HG03103 (cell line): Measurements from ENCODE around the gene DSCAM.

Experiments
- ATAC-seq: cut with Tn5 transposase; IDR thresholded peaks from one replicate; pipeline ENCODE4 v1.9.1; 2021; ENCODE audit warnings: low read depth; ENCODE audit not compliant: unreplicated experiment

The DSCAM gene

GRCh38 chr21:40567501-40567900 is 279.5 kb downstream of the DSCAM start:
- ATAC-seq, result no peak

DNA sequence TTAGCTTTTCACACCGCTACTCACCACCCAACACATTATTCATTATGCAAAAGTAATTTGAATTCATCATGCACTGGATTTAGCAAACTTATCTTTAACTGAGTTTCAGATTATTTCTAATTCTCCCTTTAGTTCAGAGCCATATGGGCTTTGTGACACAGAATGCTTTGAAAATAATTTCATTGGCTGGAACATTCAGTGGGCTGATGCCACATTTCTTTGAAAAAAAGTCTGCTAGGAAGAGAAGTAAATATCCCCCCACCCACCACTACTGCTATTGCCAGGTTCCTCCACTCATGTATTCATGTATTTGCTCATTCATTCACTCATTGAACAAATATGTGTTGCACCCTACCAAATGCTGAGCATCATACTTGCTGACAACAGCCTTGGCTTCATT is 280.5 kb downstream of the DSCAM start:
- no peak for ATAC-seq

GRCh38 chr21:40564318-40564717 is 282.6 kb downstream of the DSCAM start:
- no peak for ATAC-seq

DNA sequence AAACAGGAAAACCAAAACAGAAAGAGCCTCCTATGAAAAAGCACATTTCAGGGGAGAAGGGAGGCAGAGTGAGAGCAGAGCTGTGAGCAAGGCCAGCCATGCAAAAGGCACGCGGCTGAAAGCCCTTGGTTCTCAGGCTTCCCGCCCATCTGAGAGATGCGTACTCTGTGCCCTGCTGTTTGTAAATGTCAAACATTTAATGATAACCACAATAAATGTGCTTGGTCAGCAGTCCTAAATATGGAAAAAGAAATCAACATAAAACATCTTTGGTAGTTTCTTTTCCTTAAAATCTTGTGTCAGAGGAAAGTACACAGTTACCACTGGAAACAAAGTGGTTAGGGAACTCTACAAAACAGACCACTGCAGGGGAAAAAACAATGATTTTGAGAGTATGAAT is 283.1 kb downstream of the DSCAM start:
- no peak for ATAC-seq

GRCh38 chr21:40562242-40563002 is 284.5 kb downstream of the DSCAM start:
- ATAC-seq, result no peak

- ATAC-seq, result no peak
Observed at GRCh38 chr21:40556442-40556968, 290.5 kb downstream of the DSCAM start.

- ATAC-seq, result no peak
Observed at GRCh38 chr21:40555021-40555528, 291.9 kb downstream of the DSCAM start.

DNA sequence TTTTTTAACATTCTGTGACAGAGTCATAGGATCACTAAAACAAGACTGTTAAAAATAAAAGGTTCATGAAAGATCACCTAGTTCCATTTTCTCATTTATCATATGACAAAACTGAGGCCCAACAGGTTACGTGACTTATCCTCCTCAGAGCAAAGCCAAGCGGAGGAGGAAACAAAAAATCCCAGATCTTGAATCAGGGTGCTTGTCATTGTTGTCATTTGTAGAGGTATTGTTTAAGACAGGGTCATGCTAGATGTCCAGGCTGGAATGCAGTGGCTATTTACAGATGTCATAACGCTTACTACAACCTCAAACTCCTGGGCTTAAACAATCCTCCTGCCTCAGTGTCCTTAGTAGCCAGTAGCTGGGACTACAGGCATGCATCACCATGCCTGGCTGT is 293.2 kb downstream of the DSCAM start:
- ATAC-seq, result no peak

GRCh38 chr21:40547906-40548513 is 298.9 kb downstream of the DSCAM start:
- no peak for ATAC-seq

DNA sequence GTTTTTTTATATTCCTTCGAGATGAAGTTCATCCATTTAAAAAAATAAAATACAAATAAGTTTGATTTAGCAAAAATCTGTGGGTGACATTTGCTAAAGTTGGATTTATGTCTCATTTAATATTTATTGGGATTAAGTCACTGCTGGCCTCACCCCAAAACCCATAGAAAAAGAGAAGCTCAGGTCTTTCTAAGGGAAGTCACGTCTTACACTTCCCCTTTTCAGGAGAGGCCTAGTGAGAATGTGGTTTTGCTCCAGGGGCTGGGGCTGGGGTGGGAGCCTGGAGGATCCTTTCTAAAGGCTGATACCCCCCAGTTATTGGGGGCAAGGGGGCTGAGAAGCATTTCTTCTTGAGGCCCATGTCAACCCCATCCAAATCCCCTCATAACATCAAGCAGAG is 300.3 kb downstream of the DSCAM start:
- ATAC-seq, result no peak

DNA sequence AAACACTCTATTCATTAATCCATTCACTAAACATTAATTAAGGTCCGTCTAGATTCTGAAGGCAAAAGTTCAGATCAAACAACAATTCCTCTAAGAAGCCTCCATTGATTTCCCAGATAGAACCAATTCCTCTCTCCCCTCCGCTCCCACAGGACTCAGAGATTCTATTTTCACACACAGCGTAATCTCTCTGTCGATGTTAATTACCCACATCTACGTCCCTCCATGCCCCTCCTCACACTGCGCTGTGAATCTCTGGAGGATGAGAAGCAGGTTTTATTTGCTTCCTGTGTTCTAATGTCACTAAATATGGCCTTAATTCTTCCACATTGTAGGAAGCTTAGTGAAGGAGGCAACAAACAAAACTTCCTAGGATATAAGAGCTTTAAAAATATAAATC is 306.7 kb downstream of the DSCAM start:
- no peak for ATAC-seq

DNA sequence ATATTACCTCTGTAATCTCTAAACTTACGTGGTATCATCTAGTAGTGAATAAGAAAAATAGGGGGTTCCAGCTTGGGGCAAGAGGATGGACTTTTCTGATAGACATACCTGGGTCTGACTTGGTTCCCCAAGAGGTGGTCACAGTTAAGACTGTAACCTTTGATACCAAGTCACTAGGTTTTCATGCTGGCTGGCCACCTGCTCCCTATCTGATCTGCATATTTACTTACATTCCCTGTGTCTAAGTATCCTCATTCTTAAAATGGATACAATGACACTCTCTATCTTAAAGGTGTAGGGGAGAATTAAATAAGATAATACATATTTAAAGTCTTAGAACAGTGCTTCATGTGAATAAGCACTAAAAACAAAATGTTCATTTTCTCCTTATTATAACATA is 312.1 kb downstream of the DSCAM start:
- ATAC-seq, result no peak

GRCh38 chr21:40531431-40532110 is 315.4 kb downstream of the DSCAM start:
- no peak for ATAC-seq

DNA sequence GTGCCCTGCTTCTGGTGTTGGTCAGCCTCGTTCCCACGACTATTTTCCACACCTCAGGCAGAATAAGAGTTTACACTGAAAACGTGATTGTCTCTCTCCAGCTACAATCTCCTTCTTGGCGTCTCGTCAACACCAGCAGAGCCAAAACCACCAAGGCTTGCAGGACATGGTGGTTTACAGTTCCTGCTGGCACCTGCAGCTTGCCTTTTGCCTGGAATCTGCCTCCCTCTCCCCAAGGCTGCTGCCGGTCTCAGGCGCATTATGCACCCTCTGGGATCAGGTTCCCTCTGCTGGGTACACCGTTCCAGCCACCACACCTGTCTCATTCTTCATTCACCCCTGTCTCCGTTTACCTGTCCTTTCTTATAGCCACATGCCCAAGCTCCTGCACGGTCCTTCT is 315.9 kb downstream of the DSCAM start:
- ATAC-seq, result no peak

DNA sequence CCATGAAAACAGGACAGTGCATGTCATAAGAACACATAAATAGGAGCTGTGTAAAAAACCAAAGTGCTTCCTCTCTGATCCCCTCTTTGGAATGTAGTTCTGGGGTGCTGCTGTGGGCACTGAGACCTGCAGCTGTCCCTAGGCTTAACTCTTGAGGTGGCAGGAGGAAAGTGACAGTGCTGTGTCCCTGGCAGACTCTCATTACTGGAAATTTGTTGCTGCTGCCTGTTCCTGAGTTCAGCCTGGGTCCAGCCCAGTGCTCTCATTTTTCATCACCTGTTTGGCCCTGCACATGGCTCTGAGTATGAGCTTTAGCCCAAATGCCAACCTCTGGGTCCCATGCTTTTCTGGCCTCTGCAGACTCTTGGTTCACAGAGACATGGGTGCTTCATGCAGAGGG is 329.3 kb downstream of the DSCAM start:
- no peak for ATAC-seq

GRCh38 chr21:40516335-40516734 is 330.6 kb downstream of the DSCAM start:
- no peak for ATAC-seq

DNA sequence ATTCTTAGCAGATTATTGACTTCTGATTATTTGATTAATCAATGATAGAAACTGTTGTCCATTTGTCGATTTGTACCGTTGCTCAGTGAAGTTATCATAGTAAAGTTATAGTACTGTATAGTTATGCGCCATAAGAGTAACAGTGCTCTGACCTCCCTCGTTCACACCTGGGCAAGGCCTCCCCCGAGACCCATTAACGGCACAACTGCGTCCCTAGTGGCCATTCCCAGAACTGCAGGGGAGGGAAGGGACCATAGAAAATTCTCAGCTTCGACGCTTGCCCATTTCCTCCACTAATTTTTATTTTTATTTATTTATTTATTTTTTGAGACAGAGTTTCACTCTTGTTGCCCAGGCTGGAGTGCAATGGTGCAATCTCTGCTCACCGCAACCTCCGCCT is 334.4 kb downstream of the DSCAM start:
- no peak for ATAC-seq

GRCh38 chr21:40507978-40508377 is 339.0 kb downstream of the DSCAM start:
- no peak for ATAC-seq

GRCh38 chr21:40505681-40506080 is 341.3 kb downstream of the DSCAM start:
- no peak for ATAC-seq

DNA sequence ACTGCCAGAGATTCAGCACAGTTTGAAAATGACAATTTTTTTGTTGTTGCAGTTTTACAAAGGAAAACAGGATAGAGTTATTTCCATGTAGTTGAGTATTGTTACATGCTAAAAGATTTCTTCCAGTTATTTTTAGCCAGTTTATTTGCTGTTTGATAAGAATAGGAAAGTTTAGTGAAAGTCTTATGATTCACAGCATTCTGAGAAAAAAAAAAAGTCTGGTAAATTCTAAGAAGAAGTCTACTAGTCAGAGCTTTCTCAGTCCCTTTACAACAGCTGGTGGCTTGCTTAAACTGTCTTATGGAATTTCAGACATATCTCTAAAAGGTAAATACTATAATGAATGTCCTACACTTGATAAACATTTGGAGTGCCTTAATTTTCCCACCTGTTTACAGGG is 341.7 kb downstream of the DSCAM start:
- no peak for ATAC-seq

DNA sequence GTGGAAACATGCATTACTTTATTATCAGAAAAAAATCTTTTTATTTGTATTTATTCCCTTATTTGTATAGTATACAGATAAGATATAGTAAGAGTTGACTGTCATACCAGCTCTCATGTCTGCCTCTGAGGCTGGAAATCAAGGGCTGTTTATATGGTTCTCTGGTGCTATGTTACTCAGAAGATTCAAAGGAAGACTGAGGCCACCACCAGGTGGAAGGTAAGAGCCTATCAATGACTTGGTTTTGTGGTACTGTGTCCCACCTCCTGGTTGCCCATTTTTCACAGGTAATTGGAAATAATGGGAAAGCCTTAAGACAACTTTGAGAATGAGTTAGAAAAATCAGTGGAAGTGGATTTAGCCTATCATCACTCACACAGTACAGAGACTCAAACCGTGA is 342.1 kb downstream of the DSCAM start:
- no peak for ATAC-seq
